Activated T-cell treated with anti-CD3 and anti-CD28 coated beads, Interleukin-2, amount 50 U/mL, for 24 hours (primary cell): ENCODE measurements around the gene VWA5B1.

Experiments used
- DNase-seq: peaks from one replicate; pipeline ENCODE4 v3.0.0-alpha.2; 2020
- H3K27ac Mint-ChIP-seq: 2 replicates; pipeline ENCODE4 v1.8.0; 2020; ENCODE audit warnings: mild to moderate bottlenecking, mixed read lengths
- H3K27me3 Mint-ChIP-seq: 2 replicates; pipeline ENCODE4 v1.8.0; 2020; ENCODE audit warnings: mixed read lengths
- H3K36me3 Mint-ChIP-seq: 2 replicates; pipeline ENCODE4 v1.8.0; 2020; ENCODE audit warnings: low read depth, mixed read lengths
- H3K4me1 Mint-ChIP-seq: 2 replicates; pipeline ENCODE4 v1.8.0; 2020; ENCODE audit warnings: low read depth, mixed read lengths
- H3K4me3 Mint-ChIP-seq: 2 replicates; pipeline ENCODE4 v1.8.0; 2020; ENCODE audit warnings: mild to moderate bottlenecking, moderate library complexity, mixed read lengths
- H3K9me3 Mint-ChIP-seq: 2 replicates; pipeline ENCODE4 v1.8.0; 2020; ENCODE audit warnings: mixed read lengths

Gene VWA5B1

DNA sequence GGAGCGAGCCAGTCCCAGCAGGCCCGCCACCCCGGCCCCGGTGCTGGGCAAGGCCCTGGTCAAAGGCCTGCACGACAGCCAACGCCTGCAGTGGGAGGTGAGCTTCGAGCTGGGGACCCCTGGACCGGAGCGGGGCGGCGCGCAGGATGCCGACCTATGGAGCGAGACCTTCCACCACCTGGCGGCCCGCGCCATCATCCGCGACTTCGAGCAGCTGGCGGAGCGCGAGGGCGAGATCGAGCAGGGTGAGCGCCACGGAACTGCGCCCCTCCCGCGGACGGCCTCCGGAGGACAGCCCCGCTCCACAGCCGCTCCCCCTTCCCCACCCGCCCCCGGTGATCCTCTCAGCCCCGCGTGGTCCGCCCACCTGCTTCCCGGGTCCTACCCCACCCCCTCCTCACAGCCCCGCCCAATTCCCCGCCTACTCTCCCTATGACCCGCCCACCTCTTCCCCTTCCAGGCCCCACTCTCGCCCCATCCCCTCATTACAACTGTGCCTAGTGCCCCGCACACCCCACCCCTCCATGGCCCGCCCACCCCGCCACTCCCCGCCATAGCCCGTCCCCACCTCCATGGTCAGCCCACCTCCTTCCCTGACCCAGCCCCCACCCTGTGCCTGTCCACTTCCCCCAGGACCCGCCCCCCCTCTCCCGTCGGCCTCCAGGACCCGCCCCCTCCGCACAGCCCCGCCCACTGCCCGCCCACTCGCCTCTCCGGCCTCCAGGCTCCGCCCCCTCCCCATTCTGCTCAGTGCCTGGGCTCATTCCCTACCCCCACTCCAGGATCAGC, 52.7 kb downstream of the VWA5B1 start:
- no peak for DNase-seq
- Mint-ChIP-seq H3K36me3 (no peaks in the 10 kb centered on the region), H3K4me1 (peaks cover 6% of the 10 kb centered on the region), H3K4me3 (no peak overlapping the region), H3K9me3 (peaks cover 8% of the 10 kb centered on the region), H3K27ac (no peak overlapping the region), H3K27me3 (peaks cover 52% of the 10 kb centered on the region)

DNA sequence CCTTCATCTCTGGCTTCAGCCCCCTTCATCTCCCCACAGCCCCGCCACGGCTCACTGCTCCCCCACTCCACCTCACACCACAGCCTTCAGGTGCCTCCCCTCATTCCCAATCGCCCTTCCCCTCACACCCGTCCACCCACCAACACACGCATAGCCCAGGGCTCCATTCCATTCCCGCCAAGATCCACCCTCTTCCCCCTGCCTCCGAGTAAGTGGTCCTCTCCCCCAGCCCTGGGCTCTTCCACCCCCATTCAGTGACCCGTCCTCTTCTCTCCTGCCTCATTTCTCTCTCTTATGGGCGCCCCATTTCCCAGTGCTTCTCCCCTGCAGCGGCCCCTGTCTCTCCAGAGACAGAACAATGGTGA, 53.2 kb downstream of the VWA5B1 start:
- peaks cover 8% of the 10 kb centered on the region for H3K9me3 Mint-ChIP-seq
- DNase-seq: no peak
- H3K27me3 Mint-ChIP-seq: peaks cover 54% of the 10 kb centered on the region
- H3K27ac Mint-ChIP-seq: no peak overlapping the region
- H3K4me3 Mint-ChIP-seq: no peak overlapping the region
- peaks cover 6% of the 10 kb centered on the region for H3K4me1 Mint-ChIP-seq
- H3K36me3 Mint-ChIP-seq: no peaks in the 10 kb centered on the region

DNA sequence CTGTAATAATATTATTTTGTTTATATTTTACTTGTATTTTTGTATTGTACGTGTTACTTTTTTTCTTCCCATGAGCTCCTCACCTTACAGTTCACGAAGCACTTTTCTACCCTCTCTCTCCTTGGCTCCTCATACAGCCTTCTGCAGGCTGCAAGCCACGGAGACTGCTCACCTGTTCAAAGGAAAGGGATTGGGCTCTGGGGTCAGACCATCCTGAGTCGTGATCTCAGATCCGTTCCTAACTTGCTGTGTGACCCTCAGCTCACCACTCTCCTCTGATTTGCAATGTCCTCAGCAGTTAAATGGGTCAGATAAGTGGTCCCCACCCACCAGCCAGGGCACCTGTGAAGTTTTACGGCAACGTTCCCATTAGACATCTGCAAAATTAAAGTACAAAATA, 54.1 kb downstream of the VWA5B1 start:
- H3K4me1 Mint-ChIP-seq: peaks cover 6% of the 10 kb centered on the region
- H3K36me3 Mint-ChIP-seq: no peaks in the 10 kb centered on the region
- H3K27ac Mint-ChIP-seq: no peak overlapping the region
- H3K4me3 Mint-ChIP-seq: no peak overlapping the region
- H3K9me3 Mint-ChIP-seq: peaks cover 8% of the 10 kb centered on the region
- no peak for DNase-seq
- H3K27me3 Mint-ChIP-seq: peaks cover 54% of the 10 kb centered on the region

DNA sequence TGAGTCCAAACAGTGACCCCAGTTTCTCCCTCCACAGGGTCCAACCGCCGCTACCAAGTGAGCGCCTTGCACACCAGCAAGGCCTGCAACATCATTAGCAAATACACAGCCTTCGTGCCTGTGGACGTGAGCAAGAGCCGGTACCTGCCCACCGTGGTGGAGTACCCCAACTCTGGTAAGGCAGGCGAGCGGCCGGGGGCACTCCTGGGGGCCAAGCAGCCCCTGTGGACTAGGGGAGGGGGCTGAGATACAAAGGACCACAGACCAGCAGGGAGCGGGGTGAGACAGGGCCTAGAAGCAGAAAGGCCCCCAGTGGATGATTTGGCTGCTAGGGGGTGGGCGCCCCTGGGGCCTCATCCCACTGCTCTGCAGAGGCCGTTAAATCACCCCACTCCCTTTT, 54.7 kb downstream of the VWA5B1 start:
- Mint-ChIP-seq H3K4me1 (peaks cover 6% of the 10 kb centered on the region), H3K27ac (no peak overlapping the region), H3K4me3 (no peak overlapping the region), H3K36me3 (no peaks in the 10 kb centered on the region), H3K9me3 (peaks cover 8% of the 10 kb centered on the region), H3K27me3 (peaks cover 51% of the 10 kb centered on the region)
- DNase-seq: no peak

DNA sequence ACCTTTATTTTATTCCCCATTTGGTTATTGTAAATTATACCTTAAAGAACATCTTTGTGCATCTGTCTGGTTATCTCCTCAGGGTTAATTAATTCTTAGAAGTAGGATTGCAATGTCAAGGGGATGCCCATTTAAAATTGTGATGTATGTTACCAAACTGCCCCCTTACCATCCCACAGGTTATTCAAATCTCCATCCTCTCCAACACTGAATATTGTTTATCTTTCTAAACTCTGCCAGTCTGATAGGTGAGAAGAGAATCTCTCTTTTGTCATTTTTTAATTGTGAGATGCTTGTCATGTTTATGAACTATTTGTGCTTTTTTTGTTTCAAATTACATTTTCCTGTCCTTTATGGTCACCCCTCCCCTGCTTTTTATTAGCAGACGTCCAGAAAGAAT, 55.8 kb downstream of the VWA5B1 start:
- Mint-ChIP-seq H3K27me3 (peaks cover 53% of the 10 kb centered on the region), H3K27ac (no peak overlapping the region), H3K9me3 (peaks cover 8% of the 10 kb centered on the region), H3K4me3 (no peak overlapping the region), H3K36me3 (no peaks in the 10 kb centered on the region), H3K4me1 (peaks cover 6% of the 10 kb centered on the region)
- no peak for DNase-seq

DNA sequence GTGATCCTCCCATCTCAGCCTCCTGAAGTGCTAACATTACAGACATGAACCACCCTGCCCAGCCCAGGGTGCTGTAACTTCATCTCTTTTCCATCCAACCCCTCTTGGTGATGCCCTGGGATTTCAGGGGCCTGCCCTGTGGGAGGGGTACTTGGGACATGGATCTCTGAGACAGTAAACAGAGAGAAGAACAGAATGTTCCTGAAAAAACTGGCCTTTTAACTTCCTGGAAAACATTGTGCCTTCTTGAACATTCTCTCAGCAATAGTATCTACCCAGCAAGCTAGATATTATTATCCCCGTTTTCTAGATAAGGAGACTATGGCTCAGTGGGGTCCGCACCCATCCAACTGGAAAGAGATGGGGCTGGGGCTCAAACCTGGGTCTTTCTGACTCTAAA, 57.0 kb downstream of the VWA5B1 start:
- peaks cover 8% of the 10 kb centered on the region for H3K9me3 Mint-ChIP-seq
- H3K4me3 Mint-ChIP-seq: no peak overlapping the region
- peaks cover 6% of the 10 kb centered on the region for H3K4me1 Mint-ChIP-seq
- peaks cover 44% of the 10 kb centered on the region for H3K27me3 Mint-ChIP-seq
- no peaks in the 10 kb centered on the region for H3K36me3 Mint-ChIP-seq
- H3K27ac Mint-ChIP-seq: no peak overlapping the region
- no peak for DNase-seq

DNA sequence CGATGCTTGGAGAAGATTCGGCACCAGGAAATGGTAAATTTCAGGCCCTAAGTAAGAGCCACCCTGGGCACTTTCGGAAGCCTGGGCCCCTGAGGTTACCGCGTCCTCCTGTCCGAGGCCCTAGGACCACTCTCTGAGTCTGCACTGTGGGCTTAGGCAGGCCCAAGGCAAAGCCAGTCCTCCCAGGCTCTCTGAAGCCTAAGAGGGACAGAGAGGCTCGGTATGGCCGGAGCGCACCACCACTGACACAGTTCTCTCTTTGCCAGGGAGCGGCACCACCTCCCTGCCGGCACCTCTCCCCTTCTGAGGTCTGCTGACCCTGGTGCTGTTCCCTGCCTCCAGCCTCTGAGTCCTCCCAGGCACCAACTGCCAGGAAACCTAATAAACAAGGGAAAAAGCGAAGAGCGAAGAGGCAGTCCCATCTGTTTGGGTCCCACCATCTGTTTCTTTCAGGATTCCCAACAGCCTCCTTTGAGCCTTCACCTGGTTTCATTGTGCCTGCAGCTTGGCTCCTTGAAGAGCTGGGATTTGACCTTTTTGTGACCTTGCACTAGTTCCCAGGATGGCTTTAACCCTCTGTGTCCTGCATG, 57.7 kb downstream of the VWA5B1 start:
- DNase-seq: no peak
- Mint-ChIP-seq H3K4me3 (no peak overlapping the region), H3K9me3 (peaks cover 8% of the 10 kb centered on the region), H3K27me3 (peaks cover 49% of the 10 kb centered on the region), H3K36me3 (no peaks in the 10 kb centered on the region), H3K4me1 (peaks cover 6% of the 10 kb centered on the region), H3K27ac (no peak overlapping the region)

DNA sequence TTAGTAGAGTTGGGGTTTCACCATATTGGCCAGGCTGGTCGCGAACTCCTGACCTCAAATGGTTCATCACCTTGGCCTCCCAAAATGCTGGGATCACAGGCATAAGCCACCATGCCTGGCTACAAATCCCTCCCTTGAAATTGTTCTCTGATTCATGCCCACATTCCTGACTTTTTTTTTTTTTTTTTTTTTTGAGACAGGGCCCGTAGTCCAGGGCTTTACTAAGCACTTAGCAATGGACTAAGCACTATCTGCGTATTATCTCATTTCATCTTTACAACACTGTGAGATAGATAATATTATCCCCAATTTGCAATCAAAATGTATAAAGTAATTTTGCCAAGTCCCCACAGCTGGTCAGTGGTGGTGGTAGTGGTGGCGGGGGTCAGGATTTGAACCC, 58.9 kb downstream of the VWA5B1 start:
- Mint-ChIP-seq H3K27ac (no peak overlapping the region), H3K27me3 (peaks cover 40% of the 10 kb centered on the region)

DNA sequence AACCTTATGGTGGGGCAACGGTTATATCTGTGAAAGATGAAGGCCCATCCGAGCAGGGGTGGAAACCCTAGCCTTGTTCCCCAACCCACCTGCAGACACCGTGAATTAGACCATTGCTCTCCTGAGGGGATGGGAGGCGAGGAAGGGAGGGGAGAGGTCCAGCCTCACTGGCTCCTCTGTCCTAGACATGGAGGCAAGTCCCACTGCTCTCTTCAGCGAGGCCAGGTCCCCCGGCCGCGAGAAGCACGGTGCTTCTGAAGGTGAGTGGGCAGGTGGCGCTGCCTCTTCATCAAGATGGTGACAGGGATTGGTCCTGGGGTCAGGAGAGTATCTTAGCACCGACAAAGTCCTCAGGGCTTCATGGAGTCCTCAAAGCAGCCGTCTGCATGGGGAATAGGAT, 59.3 kb downstream of the VWA5B1 start:
- H3K9me3 Mint-ChIP-seq: peaks cover 8% of the 10 kb centered on the region
- no peaks in the 10 kb centered on the region for H3K4me1 Mint-ChIP-seq
- H3K4me3 Mint-ChIP-seq: no peak overlapping the region
- H3K27me3 Mint-ChIP-seq: peaks cover 40% of the 10 kb centered on the region
- no peaks in the 10 kb centered on the region for H3K36me3 Mint-ChIP-seq
- DNase-seq: no peak
- H3K27ac Mint-ChIP-seq: no peak overlapping the region

More for the DNA sequence above, 58.9 kb downstream of the VWA5B1 start:
- no peaks in the 10 kb centered on the region for H3K4me1 Mint-ChIP-seq
- DNase-seq: no peak
- no peaks in the 10 kb centered on the region for H3K36me3 Mint-ChIP-seq
- H3K9me3 Mint-ChIP-seq: peaks cover 8% of the 10 kb centered on the region
- no peak overlapping the region for H3K4me3 Mint-ChIP-seq

DNA sequence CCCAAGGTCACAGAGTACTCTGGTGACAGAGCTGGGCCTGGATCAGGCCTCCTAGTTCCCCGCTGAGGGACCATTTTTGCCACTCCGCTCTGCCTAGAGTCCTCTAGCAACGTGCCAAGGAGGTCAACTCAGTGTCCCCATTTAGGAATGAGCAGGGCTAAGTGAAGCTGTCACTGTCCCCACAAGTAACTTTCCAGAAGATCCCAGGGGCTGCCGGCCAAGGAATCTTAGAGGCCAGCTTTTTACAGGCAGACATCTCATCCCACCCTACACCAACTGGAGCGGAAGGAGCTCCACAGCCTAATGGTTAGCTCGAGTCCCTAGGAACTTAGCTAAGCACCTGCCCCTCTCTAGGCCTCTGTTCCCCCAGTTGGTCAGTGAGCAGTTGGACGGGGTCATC, 59.7 kb downstream of the VWA5B1 start:
- Mint-ChIP-seq H3K4me3 (no peak overlapping the region), H3K27ac (no peak overlapping the region), H3K36me3 (no peaks in the 10 kb centered on the region), H3K9me3 (peaks cover 8% of the 10 kb centered on the region), H3K27me3 (peaks cover 36% of the 10 kb centered on the region), H3K4me1 (no peaks in the 10 kb centered on the region)
- DNase-seq: no peak

DNA sequence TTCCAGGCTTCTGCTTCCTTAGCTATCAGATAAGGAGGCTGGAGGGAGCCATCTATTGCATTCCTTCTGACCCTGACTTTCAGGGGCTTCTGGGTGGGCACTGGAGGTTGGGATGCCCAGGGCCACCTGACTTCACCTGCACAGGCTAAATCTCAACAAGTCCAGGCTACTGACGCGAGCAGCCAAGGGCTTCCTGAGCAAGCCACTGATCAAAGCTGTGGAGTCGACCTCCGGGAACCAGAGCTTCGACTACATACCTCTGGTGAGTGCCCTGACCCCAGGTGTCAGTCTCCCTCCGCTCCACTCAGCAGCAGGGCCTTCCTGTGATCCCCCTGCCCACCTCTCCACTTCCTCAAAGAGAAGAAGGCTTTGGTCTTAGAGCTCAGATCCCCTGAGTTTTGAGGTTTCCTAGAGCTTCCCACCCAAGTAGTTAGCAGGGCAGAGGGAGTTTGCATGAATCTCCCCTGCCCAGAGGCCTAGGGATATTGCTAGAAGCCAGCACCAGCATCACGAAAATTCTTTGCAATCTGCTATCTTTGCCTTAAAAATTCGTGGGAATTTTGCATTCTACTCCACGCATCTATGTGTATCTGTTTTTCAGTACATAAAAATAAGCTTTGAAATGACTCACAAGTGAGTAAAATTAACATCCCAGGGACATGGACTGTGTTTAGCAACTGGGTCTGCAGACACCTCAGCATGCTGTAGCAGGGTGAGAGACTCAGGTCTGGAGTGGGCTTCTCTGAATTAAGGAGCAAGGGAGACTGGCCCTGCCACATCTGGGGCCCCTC, 61.4 kb downstream of the VWA5B1 start:
- Mint-ChIP-seq H3K4me3 (no peak overlapping the region), H3K27me3 (peaks cover 35% of the 10 kb centered on the region), H3K4me1 (peaks cover 6% of the 10 kb centered on the region), H3K36me3 (no peaks in the 10 kb centered on the region), H3K27ac (no peak overlapping the region), H3K9me3 (no peaks in the 10 kb centered on the region)
- DNase-seq: no peak

DNA sequence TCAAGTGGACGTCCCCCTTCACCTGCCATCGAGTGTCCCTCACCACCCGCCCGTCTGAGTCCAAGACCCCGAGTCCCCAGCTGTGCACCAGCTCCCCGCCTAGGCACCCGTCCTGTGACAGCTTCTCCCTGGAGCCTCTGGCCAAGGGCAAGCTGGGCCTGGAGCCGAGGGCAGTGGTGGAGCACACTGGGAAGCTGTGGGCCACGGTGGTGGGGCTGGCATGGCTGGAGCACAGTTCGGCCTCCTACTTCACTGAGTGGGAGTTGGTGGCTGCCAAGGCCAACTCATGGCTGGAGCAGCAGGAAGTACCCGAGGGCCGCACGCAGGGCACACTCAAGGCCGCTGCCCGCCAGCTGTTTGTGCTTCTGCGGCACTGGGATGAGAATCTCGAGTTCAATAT, 63.2 kb downstream of the VWA5B1 start:
- H3K4me3 Mint-ChIP-seq: no peak overlapping the region
- H3K27ac Mint-ChIP-seq: no peak overlapping the region
- peaks cover 8% of the 10 kb centered on the region for H3K4me1 Mint-ChIP-seq
- DNase-seq: no peak
- no peaks in the 10 kb centered on the region for H3K9me3 Mint-ChIP-seq
- H3K27me3 Mint-ChIP-seq: peaks cover 46% of the 10 kb centered on the region
- no peaks in the 10 kb centered on the region for H3K36me3 Mint-ChIP-seq

DNA sequence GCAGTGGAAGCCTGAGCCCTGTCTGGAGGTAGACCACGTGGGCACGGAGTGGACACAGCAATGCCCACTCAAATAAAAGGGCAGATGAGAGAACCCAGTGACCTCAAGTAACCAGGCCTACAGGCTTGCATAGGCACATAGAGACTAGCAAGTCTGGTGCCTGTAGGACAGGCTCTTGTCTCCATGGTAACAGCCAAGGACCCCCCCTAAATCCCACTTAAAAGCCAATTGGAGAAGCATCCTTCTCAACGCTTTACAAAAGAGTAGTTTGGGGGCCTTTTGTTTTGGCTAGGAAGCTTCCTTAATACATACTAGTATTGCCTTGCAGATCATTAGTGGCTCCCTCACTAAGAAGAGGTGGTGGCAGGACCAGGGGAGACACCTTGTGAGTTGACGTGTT, 63.9 kb downstream of the VWA5B1 start:
- peaks cover 15% of the 10 kb centered on the region for H3K4me1 Mint-ChIP-seq
- H3K36me3 Mint-ChIP-seq: no peaks in the 10 kb centered on the region
- H3K4me3 Mint-ChIP-seq: no peak overlapping the region

DNA sequence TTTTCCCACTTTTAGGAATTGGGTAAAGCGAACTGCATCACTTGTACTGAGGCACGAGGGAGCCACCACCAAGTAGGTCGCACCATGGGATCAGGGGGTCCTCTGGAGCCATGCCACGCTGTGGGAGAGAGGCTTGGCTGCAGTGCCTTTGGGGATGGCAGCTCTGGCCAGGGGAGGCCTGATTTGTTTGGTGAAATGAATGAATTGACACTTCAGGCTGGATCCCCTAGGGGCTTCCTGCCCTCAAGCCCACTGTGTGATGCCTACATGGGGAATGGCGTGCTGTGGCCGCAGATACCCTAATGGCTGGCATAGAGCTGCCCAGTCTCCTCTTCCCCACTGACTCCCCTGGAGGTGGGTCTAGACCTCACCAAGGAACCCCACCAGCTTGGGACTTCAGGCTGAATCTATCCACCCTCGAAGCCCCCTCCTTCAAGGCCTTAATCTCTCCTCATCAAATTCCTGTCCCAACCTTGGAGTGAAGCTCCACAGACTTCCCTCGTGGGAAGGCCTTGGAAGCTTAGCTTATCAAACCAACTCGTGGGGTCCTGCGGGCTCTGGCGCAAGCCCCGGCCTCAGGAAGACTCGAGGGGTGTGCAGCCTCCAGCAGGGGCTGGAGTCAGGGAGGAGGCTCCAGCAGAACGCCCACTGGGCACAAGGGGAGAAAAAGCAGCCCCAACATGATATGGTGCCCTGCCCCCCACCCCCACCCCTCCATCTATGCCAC, 64.6 kb downstream of the VWA5B1 start:
- H3K27me3 Mint-ChIP-seq: peaks cover 59% of the 10 kb centered on the region
- no peak for DNase-seq
- no peak overlapping the region for H3K4me3 Mint-ChIP-seq
- H3K4me1 Mint-ChIP-seq: peaks cover 20% of the 10 kb centered on the region
- no peaks in the 10 kb centered on the region for H3K9me3 Mint-ChIP-seq
- no peak overlapping the region for H3K27ac Mint-ChIP-seq
- H3K36me3 Mint-ChIP-seq: no peaks in the 10 kb centered on the region

More for the DNA sequence above, 63.9 kb downstream of the VWA5B1 start:
- Mint-ChIP-seq H3K27me3 (peaks cover 54% of the 10 kb centered on the region), H3K27ac (no peak overlapping the region), H3K9me3 (no peaks in the 10 kb centered on the region)
- no peak for DNase-seq
